ENCODE results near the gene ATR. TPM values are rescaled to one million over a fixed set of nuclear protein-coding genes. Genes with fewer than 3 reads are reported as not detected.
"Not testable (repeated sequence)": the region's sequence is repeated elsewhere in the genome, so short reads cannot be mapped to it uniquely, and the experiment has no call there.

The ATR gene
- total RNA-seq, 4 donors from 2014 or later, result 13.1 to 26.8 (median 20.4) TPM

GRCh38 chr3:142418926-142419592 is 159.5 kb downstream of the ATR start:
- H3K4me3 ChIP-seq, result no peak overlapping the region
- H3K27ac ChIP-seq, result no peak overlapping the region
- H3K9me3 ChIP-seq, result no peaks in the 10 kb centered on the region
- H3K27me3 ChIP-seq, result no peaks in the 10 kb centered on the region
- ATAC-seq, result no peak
- TF ChIP-seq POLR2A (IDR thresholded peaks at IDR 0.05) (no peak), POLR2AphosphoS5 (IDR thresholded peaks at IDR 0.05) (no peak), EP300 (IDR thresholded peaks at IDR 0.05) (no peak)
- TF ChIP-seq, protein P1, sequence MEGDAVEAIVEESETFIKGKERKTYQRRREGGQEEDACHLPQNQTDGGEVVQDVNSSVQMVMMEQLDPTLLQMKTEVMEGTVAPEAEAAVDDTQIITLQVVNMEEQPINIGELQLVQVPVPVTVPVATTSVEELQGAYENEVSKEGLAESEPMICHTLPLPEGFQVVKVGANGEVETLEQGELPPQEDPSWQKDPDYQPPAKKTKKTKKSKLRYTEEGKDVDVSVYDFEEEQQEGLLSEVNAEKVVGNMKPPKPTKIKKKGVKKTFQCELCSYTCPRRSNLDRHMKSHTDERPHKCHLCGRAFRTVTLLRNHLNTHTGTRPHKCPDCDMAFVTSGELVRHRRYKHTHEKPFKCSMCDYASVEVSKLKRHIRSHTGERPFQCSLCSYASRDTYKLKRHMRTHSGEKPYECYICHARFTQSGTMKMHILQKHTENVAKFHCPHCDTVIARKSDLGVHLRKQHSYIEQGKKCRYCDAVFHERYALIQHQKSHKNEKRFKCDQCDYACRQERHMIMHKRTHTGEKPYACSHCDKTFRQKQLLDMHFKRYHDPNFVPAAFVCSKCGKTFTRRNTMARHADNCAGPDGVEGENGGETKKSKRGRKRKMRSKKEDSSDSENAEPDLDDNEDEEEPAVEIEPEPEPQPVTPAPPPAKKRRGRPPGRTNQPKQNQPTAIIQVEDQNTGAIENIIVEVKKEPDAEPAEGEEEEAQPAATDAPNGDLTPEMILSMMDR (IDR thresholded peaks at IDR 0.05), result no peak
- 96 to 100% methylated on average over 1 to 5 of the region's 5 CpGs for WGBS, 2 donors (ENCODE audit: low coverage in 1 of 2)
- no peaks in the 10 kb centered on the region for H3K4me1 ChIP-seq
- peaks cover 4 to 99% of the 10 kb centered on the region in 2 donors for H3K36me3 ChIP-seq

DNA sequence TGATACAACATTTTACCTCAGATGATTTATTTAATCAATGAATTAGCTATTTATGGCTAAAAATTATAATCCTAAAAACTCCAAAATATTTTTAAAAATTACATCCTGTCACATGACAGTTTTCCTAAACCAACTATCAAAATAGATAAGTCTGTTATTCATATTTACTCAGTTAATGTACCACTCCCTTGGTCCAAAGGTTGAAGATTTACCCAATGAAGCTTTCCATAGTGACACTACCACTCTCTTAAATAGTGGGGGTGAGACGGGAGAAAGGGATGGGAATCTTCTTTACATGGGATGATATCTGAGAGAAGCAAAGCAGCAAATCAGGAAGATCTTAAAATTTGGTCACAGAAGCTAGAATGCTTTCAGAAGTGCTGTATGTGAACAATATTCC is 161.2 kb downstream of the ATR start:
- H3K4me1 ChIP-seq, result no peaks in the 10 kb centered on the region
- no peak for TF ChIP-seq POLR2AphosphoS5 (IDR thresholded peaks at IDR 0.05)
- TF ChIP-seq, protein P1 (IDR thresholded peaks at IDR 0.05), result no peak
- no peak for TF ChIP-seq EP300 (IDR thresholded peaks at IDR 0.05)
- TF ChIP-seq POLR2A (IDR thresholded peaks at IDR 0.05), result no peak
- no peaks in the 10 kb centered on the region for H3K27me3 ChIP-seq
- no peaks in the 10 kb centered on the region for H3K9me3 ChIP-seq
- WGBS, 2 donors (ENCODE audit: low coverage in 1 of 2), result 75 to 83% methylated on average over 1 of the region's 1 CpG
- H3K27ac ChIP-seq, result no peak overlapping the region
- H3K4me3 ChIP-seq, result no peak overlapping the region
- peaks cover 4 to 100% of the 10 kb centered on the region in 2 donors for H3K36me3 ChIP-seq
- ATAC-seq, result no peak

DNA sequence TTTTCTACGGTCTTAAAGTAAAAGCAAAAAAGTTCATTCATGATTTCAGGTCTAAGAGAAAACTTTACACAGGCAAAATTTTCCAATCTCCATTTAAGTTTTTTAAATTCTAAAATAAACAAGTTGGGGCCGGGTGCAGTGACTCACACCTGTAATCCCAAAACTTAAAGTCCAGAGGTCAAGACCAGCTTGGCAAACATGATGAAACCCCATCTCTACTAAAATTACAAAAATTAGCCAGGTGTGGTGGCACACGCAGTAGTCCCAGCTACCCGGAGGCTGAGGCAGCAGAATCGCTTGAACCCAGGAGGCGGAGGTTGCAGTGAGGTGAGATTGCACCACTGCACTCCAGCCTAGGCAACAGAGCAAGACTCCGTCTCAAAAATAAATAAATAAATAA is 178.0 kb downstream of the ATR start:
- ATAC-seq, H3K27ac ChIP-seq, H3K4me3 ChIP-seq, H3K4me1 ChIP-seq, H3K27me3 ChIP-seq, H3K9me3 ChIP-seq: not testable (repeated sequence)
- H3K36me3 ChIP-seq, result peaks cover 5 to 98% of the 10 kb centered on the region in 2 donors
- 89 to 96% methylated on average over 4 to 7 of the region's 7 CpGs for WGBS, 2 donors (ENCODE audit: low coverage in 1 of 2)

Small RNAs within 50 kb of the gene (small RNA-seq; reads per million reads assigned to genes)
- gene RNA5SP143 (0 to 0.27 (median 0) reads per million in 4 donors), gene RNU1-100P (0 reads per million in 4 donors), gene RNU6-1294P (0 reads per million in 4 donors)

Other genes starting within 250 kb of the ATR start
- 10 to 100 TPM; 29.5 to 54.6 (median 38.2) TPM for gene XRN1, start 130.7 kb downstream of the ATR start, total RNA-seq
- gene PLS1, start 17.7 kb upstream of the ATR start, total RNA-seq, result 1 to 10 TPM; 1.2 to 9.0 (median 4.3) TPM
- gene TRPC1, start 145.3 kb upstream of the ATR start, total RNA-seq, result 10 to 100 TPM; 18.8 to 46.7 (median 23.4) TPM